Liver (tissue), 9 donors: ENCODE results near the gene KCP. TPM values are rescaled to one million over a fixed set of nuclear protein-coding genes. Genes with fewer than 3 reads are reported as not detected.

Experiments used
- DNase-seq: peaks from one replicate; pipeline ENCODE4 v3.0.0-alpha.2; 2017; ENCODE audit warnings: low spot score
- H3K27ac ChIP-seq, 2 donors: one replicate each; pipeline ENCODE4 v1.7.0; 2013; ENCODE audit warnings: inconsistent platforms in 2 of 2, low read length in 2 of 2, control low read depth in 1 of 2, low read depth in 1 of 2, mild to moderate bottlenecking in 1 of 2
- H3K27me3 ChIP-seq, 4 donors: one replicate each; pipeline versions ENCODE4 v1.6.1 to v1.7.0; 2013; ENCODE audit warnings: low read length in 3 of 4, inconsistent platforms in 1 of 4, mild to moderate bottlenecking in 1 of 4, moderate library complexity in 1 of 4; ENCODE audit not compliant: control insufficient read depth in 4 of 4, insufficient read depth in 4 of 4
- H3K36me3 ChIP-seq, 4 donors: one replicate each; pipeline versions ENCODE4 v1.6.1 to v1.7.0; 2013; ENCODE audit warnings: low read length in 3 of 4, mild to moderate bottlenecking in 3 of 4, low read depth in 1 of 4, moderate library complexity in 1 of 4; ENCODE audit not compliant: control insufficient read depth in 4 of 4, insufficient read depth in 3 of 4
- H3K4me1 ChIP-seq, 4 donors: one replicate each; pipeline versions ENCODE4 v1.6.1 to v1.7.0; 2013; ENCODE audit warnings: low read length in 3 of 4, mild to moderate bottlenecking in 3 of 4, moderate library complexity in 1 of 4; ENCODE audit not compliant: control insufficient read depth in 4 of 4, insufficient read depth in 4 of 4
- H3K4me3 ChIP-seq, 3 donors: one replicate each; pipeline versions ENCODE4 v1.6.1 to v1.7.0; 2013; ENCODE audit warnings: low read length in 3 of 3, control low read depth in 1 of 3, low read depth in 1 of 3, mild to moderate bottlenecking in 1 of 3
- H3K9ac ChIP-seq, 2 donors: one replicate each; pipeline ENCODE4 v1.7.0; 2013; ENCODE audit warnings: low read length in 2 of 2, mild to moderate bottlenecking in 2 of 2, moderate library complexity in 2 of 2, control low read depth in 1 of 2, low read depth in 1 of 2
- H3K9me3 ChIP-seq, 4 donors: one replicate each; pipeline versions ENCODE4 v1.6.1 to v1.7.0; 2013; ENCODE audit warnings: low read length in 3 of 4; ENCODE audit not compliant: control insufficient read depth in 4 of 4
- EGR1 ChIP-seq, 2 donors: IDR thresholded peaks; 2 replicates each; pipeline ENCODE4 v1.6.1; 2016 to 2018; ENCODE audit warnings: antibody characterized with exemption in 2 of 2, low read depth in 2 of 2
- FOXA1 ChIP-seq: IDR thresholded peaks from 2 replicates; pipeline ENCODE4 v1.6.1; 2016; ENCODE audit warnings: antibody characterized with exemption
- FOXA2 ChIP-seq: IDR thresholded peaks from 2 replicates; pipeline ENCODE4 v1.6.1; 2016; ENCODE audit warnings: antibody characterized with exemption
- GABPA ChIP-seq, 2 donors: IDR thresholded peaks in 1 of 2; conservative IDR thresholded peaks in 1 of 2; 2 replicates each; pipeline ENCODE4 v1.6.1; 2016; ENCODE audit warnings: antibody characterized with exemption in 2 of 2, mild to moderate bottlenecking in 1 of 2, moderate library complexity in 1 of 2
- HNF4A ChIP-seq, 2 donors: conservative IDR thresholded peaks; 2 replicates each; pipeline ENCODE4 v1.6.1; 2016; ENCODE audit warnings: antibody characterized with exemption in 2 of 2, mild to moderate bottlenecking in 2 of 2
- HNF4G ChIP-seq: IDR thresholded peaks from 2 replicates; pipeline ENCODE4 v1.6.1; 2016; ENCODE audit warnings: antibody characterized with exemption
- JUND ChIP-seq, 2 donors: IDR thresholded peaks; 2 replicates each; pipeline ENCODE4 v1.6.1; 2016; ENCODE audit warnings: antibody characterized with exemption in 2 of 2
- NR2F2 ChIP-seq: IDR thresholded peaks from 2 replicates; pipeline ENCODE4 v1.6.1; 2016; ENCODE audit warnings: antibody characterized with exemption
- RAD21 ChIP-seq, 2 donors: IDR thresholded peaks; 2 replicates each; pipeline ENCODE4 v1.6.1; 2016; ENCODE audit warnings: antibody characterized with exemption in 2 of 2, mild to moderate bottlenecking in 2 of 2
- REST ChIP-seq: IDR thresholded peaks from 2 replicates; pipeline ENCODE4 v1.6.1; 2016; ENCODE audit warnings: antibody characterized with exemption, mild to moderate bottlenecking
- RXRA ChIP-seq, 2 donors: IDR thresholded peaks; 2 replicates each; pipeline ENCODE4 v1.6.1; 2017 to 2018; ENCODE audit warnings: antibody characterized with exemption in 2 of 2, mild to moderate bottlenecking in 1 of 2
- SP1 ChIP-seq: IDR thresholded peaks from 2 replicates; pipeline ENCODE4 v1.6.1; 2018; ENCODE audit warnings: antibody characterized with exemption, mild to moderate bottlenecking
- TAF1 ChIP-seq: conservative IDR thresholded peaks from 2 replicates; pipeline ENCODE4 v1.6.1; 2016; ENCODE audit warnings: antibody characterized with exemption, mild to moderate bottlenecking
- ZBTB33 ChIP-seq: IDR thresholded peaks from 2 replicates; pipeline ENCODE4 v1.6.1; 2016; ENCODE audit warnings: antibody characterized with exemption
- WGBS: extraction: QIAGEN DNeasy Blood & Tissue Kit; methylation state at CpG from one replicate; pipeline ENCODE4 v1.1.7; 2013; 5-methylcytosine and 5-hydroxymethylcytosine counted together
- polyA plus RNA-seq, 2 donors: library from polyadenylated mRNA; stranded (reverse) in 1 of 2; unstranded in 1 of 2; fragments of 200-250 nt in 1 of 2; fragments of >200 nt in 1 of 2; fragmentation: Nextera tagmentation in 1 of 2; extraction: Ambion mirVana in 1 of 2; gene quantifications; one replicate each; pipeline versions ENCODE4 v1.2.1 to v1.2.3, GENCODE V29; 2013 to 2015
- total RNA-seq, 2 donors: library from RNA; depleted of rRNA; stranded (reverse); fragments of >200 nt; gene quantifications; one replicate each; pipeline ENCODE4 v1.2.3, GENCODE V29; 2014
- TF ChIP-seq, protein P1 (sequence below): fragments of 150-350 bp; IDR thresholded peaks from 2 replicates; pipeline ENCODE4 v1.5.1; 2017; ENCODE audit warnings: improper control_type of control experiment, low read depth, low read length; ENCODE audit not compliant: missing input control
- TF ChIP-seq, protein P2 (sequence below): IDR thresholded peaks from 2 replicates; pipeline ENCODE4 v1.6.1; 2016; ENCODE audit warnings: antibody characterized with exemption
- donor health status: healthy.
- donor health status: healthy.
- donor health status: healthy.
- donor health status: healthy.
- donor health status: healthy.

Gene KCP
- total and polyA plus RNA-seq, 4 donors: 0.02 to 0.08 (median 0.05) TPM; not detected in 1

- H3K27me3 ChIP-seq: peaks cover 0 to 5% (median 0%) of the 10 kb centered on the region in 4 donors
- H3K27ac ChIP-seq: no peak overlapping the region
- TF ChIP-seq, protein P1, sequence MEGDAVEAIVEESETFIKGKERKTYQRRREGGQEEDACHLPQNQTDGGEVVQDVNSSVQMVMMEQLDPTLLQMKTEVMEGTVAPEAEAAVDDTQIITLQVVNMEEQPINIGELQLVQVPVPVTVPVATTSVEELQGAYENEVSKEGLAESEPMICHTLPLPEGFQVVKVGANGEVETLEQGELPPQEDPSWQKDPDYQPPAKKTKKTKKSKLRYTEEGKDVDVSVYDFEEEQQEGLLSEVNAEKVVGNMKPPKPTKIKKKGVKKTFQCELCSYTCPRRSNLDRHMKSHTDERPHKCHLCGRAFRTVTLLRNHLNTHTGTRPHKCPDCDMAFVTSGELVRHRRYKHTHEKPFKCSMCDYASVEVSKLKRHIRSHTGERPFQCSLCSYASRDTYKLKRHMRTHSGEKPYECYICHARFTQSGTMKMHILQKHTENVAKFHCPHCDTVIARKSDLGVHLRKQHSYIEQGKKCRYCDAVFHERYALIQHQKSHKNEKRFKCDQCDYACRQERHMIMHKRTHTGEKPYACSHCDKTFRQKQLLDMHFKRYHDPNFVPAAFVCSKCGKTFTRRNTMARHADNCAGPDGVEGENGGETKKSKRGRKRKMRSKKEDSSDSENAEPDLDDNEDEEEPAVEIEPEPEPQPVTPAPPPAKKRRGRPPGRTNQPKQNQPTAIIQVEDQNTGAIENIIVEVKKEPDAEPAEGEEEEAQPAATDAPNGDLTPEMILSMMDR: no peak
- TF ChIP-seq NR2F2 (no peak), FOXA1 (no peak), ZBTB33 (no peak), HNF4G (no peak), REST (no peak), EGR1 (IDR thresholded peaks at IDR 0.05; ENCODE audit: low read depth in 2 of 2) (no peak), RXRA (IDR thresholded peaks at IDR 0.05) (no peak), HNF4A (conservative IDR thresholded peaks at IDR 0.05) (no peak), GABPA (IDR thresholded peaks at IDR 0.05 in 1 of 2, conservative IDR thresholded peaks at IDR 0.05 in 1 of 2) (no peak), JUND (IDR thresholded peaks at IDR 0.05) (no peak)
- TF ChIP-seq, protein P2, sequence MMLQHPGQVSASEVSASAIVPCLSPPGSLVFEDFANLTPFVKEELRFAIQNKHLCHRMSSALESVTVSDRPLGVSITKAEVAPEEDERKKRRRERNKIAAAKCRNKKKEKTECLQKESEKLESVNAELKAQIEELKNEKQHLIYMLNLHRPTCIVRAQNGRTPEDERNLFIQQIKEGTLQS: no peak
- no peaks in the 10 kb centered on the region for H3K9me3 ChIP-seq
- DNase-seq: no peak
- peaks cover 3 to 13% (median 7%) of the 10 kb centered on the region in 4 donors for H3K4me1 ChIP-seq
- H3K4me3 ChIP-seq: no peak overlapping the region
- no peaks in the 10 kb centered on the region for H3K36me3 ChIP-seq
- 94% methylated on average over 17 of the region's 17 CpGs for WGBS
- H3K9ac ChIP-seq: no peak overlapping the region
Measured at GRCh38 chr7:128827248-128827958, 83.1 kb downstream of the KCP start.

GRCh38 chr7:128826916-128827247 lies 83.6 kb downstream of the KCP start:
- peaks cover 0 to 5% (median 0%) of the 10 kb centered on the region in 4 donors for H3K27me3 ChIP-seq
- TF ChIP-seq RAD21 (IDR thresholded peaks at IDR 0.05) (no peak), ZBTB33 (no peak), SP1 (no peak), NR2F2 (no peak), HNF4G (no peak), FOXA2 (no peak), RXRA (IDR thresholded peaks at IDR 0.05) (no peak), HNF4A (conservative IDR thresholded peaks at IDR 0.05) (no peak), TAF1 (no peak)
- no peaks in the 10 kb centered on the region for H3K9me3 ChIP-seq
- peaks cover 3 to 13% (median 7%) of the 10 kb centered on the region in 4 donors for H3K4me1 ChIP-seq
- H3K4me3 ChIP-seq: no peak overlapping the region
- 79% methylated on average over 1 of the region's 1 CpG for WGBS
- no peak for DNase-seq
- H3K27ac ChIP-seq: no peak overlapping the region
- no peaks in the 10 kb centered on the region for H3K36me3 ChIP-seq
- no peak overlapping the region for H3K9ac ChIP-seq
